GM21529 (cell line): ENCODE data around the gene HIF3A.

Experiments
- ATAC-seq: cut with Tn5 transposase; IDR thresholded peaks from one replicate; pipeline ENCODE4 v1.9.1; 2021; ENCODE audit not compliant: unreplicated experiment

HIF3A gene

DNA sequence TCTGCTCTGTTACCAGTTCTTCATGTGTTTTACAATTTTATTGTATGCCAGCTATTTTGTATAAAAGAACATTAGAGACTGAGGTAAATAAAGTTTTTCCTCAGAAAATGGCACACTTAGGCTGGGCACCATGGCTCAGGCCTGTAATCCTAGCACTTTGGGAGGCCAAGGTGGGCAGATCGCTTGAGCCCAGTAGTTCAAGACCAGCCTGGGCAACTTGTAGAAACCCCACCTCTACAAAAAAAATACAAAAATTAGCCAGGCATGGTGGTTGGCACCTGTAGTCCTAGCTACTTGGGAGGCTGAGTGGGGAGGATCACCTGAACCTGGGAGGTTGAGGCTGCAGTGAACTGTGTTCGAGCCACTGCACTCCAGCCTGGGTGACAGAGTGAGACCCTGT lies 84.5 kb downstream of the HIF3A start:
- ATAC-seq, result no peak

DNA sequence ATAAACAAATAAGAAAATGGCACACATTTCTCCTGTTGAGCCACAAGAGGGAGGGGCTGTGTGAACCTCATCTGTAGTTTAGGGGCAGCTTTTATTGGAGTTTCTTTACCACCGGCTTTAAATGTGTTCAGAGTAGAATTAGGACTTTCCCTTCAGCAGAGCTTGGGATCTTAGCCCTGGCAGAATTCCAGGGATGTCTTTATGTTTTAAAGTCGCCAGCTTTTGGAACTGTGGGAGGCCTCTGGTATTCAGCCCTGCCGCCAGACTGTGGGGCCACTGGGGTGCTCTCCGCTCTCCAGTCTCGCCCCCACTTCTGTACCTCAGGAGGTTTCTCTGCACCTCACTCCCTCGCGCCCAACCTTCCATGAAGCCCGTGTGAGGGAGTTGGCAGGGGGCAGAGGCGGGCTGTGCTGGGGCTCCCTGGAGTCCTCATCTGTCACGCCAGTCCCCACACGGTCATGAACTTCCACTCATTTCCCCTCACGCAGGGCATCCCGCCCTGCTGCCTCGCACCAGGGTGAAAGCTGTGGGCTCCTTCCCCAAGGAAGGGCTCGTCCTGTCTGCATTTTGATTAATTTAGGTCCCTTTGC lies 85.0 kb downstream of the HIF3A start:
- no peak for ATAC-seq

DNA sequence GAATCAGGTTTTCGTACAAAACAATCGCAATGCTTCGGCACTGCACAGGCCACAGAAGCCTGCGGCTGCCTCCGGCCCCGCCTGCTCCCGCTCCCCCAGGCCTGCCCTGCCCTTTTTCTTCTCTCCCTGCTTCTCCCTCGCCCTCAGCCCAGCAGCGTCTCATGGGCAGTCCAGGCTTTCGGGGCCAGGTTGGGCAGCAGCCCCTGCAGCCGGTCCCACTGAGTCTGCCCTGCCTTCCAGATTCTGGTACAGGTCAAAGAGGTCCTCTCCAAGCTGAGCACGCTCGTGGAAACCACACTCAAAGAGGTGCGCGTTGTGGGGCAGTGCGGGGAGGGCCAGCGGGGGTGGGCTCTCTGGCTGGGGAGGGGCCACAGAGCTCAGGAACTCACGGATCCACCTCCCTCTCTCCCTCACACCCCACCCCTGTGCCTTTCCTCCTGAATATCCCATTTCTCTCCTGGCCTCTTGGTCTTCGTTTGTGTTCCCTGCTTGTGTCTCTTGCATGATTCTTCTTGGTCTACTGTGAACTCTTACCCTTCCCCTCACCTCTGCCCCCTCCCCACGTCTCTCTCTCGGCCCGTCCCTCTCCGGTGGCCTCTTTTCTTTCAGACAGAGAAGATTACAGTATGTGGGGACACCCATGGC lies 86.5 kb downstream of the HIF3A start:
- ATAC-seq, result no peak

DNA sequence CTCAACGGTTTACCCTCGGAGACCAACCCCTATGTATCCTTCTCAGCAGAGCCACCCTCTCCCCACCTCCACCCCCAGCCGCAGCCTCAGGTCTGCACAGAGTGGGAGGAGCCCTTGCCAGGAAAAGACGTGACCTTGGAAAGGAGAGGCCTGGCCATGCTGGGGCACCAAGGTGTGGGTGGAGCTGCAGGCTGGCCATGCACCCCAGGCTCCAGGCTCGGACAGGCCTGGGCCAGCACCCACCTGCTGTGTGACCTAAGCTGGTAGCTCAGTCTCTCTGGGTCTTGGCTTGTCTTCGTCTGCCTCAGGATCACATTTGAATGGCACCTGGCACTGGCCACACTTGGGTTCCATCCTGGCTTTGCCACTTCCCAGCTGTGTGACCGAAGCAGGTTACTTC lies 87.0 kb downstream of the HIF3A start:
- ATAC-seq, result no peak

DNA sequence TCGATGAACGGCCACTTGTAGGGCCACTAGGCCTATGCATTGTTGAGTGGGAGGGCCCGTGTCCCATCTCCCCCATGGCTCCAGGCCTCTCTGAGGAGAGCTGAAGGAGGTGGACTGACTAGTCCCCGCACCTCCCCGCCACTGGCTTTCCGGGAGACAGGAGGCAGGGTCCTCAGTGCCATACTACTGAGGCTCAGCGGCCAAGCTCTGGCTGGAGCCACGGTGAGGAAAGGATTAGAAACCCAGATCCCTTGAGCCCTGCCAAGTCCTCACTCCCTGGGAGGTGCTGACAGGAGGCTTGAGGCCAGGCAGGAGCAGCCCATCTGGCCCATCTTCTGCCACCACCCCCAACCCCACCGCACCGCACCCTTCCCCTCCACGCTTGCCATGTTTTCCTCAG lies 87.6 kb downstream of the HIF3A start:
- ATAC-seq, result no peak

DNA sequence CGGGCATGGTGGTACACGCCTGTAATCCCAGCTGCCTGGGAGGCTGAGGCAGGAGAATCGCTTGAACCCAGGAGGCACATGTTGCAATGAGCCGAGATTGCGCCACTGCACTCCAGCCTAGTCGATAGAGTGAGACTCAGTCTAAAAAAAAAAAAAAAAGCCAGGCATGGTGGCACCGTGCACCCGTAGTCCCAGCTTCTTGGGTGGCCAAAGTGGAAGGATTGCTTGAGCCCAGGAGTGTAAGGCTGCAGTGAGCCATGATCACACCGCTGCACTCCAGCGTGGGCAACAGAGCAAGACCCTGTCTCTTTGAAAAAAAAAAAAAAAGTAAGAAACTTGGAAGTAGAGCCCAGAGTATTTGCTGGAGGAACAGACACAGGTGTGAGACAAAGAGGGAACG lies 88.8 kb downstream of the HIF3A start:
- ATAC-seq, result no peak

DNA sequence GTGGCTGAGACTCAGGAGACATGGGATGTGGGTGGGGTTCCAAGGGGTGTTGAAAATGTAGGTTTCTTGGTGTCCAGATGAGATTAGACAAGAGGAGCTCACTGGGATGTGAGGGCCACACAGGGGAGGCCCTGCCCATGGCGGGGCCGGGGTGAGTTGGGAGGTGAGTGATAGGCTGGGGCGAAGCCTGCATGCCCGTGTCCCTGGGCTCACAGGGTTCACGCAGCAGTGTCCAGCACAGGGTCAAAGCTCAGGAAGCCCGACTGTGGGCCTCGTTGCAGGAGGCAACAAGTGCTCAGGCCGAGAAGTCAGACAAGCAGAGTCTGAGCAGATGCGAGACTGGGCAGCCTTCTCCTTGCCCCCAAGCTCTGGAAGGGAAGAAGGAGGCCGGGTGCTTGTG lies 89.3 kb downstream of the HIF3A start:
- no peak for ATAC-seq

DNA sequence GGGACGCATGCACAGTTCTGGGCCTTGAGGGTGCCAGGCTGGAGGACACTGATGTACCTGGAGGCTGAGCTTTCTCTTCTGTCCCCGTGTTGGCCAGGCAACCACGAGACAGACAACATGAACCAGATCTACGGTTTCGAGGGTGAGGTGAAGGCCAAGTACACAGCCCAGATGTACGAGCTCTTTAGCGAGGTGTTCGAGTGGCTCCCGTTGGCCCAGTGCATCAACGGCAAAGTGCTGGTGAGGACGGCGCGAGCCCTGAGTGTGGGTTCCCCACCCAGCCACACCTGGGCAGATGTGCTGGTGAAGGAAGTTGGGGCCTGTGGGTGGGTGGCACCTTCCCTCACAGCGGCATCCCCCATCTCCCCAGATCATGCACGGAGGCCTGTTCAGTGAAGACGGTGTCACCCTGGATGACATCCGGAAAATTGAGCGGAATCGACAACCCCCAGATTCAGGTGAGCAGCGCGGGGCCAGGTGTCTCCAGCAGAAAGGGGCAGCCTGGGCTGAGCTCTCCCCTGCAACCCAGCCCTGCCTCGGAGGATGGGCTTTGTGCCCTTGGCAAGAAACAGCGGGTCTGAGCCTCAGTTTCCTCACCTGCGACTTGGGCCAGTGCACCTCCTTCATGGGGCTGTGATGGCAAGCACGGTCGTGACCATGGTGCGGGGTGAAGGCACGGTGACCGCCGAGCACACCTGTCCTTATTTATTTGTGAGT lies 90.3 kb downstream of the HIF3A start:
- no peak for ATAC-seq

DNA sequence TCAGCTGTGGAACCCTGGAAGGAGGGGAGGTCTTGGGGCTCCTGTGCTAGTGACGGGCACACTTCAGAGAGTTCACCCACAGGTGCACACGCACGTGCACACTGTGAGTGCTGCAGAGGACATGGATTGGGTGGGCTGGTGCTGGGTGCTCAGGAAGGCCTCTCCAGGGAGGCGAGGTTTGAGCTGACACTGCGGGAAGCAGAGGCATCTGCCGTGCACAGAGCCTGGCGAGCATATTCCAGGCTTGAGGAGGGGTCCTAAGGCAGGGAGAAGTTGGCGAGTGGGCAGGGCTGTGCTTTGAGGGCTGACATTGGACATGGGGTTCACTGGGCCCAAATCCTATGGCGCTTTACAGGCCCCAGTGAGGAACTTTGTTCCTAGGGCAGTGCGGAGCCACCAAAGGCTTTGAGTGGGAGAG lies 90.9 kb downstream of the HIF3A start:
- no peak for ATAC-seq

DNA sequence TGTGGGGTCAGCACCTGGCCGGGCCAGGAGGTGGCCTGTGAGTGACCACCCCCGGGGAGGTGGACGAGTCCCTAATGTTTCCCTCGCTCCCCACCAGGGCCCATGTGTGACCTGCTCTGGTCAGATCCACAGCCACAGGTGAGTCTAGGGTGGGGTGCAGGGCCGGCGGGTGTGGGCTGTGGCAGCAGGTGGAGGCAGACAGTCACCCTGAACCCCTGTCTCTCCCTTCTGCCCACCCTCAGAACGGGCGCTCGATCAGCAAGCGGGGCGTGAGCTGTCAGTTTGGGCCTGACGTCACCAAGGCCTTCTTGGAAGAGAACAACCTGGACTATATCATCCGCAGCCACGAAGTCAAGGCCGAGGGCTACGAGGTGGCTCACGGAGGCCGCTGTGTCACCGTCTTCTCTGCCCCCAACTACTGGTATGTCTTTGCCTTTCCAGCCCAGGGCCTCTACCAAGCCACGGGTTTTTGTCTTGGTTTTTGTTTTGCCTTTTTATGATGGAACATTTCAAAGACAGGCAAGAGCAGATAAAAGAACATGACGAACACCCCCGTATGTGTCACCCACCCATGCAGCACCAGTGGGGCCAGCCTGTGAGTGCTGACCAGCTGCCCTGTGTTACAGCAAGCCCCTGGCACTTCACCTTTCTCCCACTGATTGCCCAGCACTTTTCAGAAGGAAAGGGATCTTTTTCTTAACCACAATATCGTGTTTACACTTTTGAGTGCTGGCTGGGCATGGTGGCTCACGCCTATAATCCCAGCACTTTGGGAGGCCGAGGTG lies 91.7 kb downstream of the HIF3A start:
- no peak for ATAC-seq

DNA sequence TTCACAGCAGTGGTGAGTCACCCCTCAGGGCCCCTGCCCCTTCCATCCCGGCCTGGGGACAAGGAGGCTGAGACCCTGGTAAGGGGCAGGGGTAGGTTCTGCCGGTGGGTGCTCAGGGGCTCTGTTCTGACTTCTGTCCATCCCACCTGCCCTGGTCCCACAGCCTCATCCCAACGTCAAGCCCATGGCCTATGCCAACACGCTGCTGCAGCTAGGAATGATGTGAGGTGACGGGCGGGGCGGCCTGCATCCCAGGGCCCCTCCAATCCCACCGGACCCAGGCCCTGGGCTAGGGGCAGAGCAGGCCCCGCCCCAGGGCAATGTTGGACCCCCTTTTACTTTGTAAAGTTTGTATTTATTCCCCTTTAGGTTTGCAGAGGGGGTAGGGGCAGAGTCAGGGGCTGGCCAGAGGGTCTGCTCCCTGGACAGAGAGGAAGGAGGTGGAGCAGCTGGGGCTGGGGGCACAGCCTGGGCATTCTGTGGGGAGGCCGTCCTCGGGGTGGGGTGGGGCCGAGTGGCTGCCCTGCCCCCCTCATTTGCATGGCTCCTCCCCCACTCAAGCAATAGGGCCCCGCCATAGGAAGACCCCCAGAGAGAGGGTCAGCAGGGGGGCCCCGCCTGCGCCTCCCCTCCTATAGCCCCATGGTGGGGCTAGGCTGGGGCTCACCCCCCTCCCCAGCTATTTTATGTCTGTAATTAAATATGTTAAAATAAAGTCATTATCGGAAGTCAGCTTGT lies 93.4 kb downstream of the HIF3A start:
- ATAC-seq, result no peak

DNA sequence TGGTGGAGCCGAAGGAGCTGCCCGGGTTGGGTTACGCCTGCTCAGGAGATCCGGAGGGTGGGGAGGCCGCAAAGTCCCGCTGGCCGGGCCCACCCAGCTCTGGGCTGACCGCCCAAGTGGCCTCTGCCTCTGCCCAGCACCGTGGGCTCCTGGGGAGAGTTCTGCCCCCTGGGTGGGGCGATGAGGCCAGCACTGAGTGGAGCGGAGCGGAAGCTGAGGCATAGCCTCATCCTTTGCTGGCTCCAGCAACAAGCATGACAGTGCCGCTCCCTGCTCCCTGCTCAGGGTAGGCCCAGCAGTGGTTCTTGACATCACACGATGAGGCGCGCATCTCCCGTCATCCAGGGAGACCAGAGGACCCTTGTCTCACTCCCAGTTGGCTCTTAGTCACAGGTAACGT lies 94.0 kb downstream of the HIF3A start:
- ATAC-seq, result no peak

DNA sequence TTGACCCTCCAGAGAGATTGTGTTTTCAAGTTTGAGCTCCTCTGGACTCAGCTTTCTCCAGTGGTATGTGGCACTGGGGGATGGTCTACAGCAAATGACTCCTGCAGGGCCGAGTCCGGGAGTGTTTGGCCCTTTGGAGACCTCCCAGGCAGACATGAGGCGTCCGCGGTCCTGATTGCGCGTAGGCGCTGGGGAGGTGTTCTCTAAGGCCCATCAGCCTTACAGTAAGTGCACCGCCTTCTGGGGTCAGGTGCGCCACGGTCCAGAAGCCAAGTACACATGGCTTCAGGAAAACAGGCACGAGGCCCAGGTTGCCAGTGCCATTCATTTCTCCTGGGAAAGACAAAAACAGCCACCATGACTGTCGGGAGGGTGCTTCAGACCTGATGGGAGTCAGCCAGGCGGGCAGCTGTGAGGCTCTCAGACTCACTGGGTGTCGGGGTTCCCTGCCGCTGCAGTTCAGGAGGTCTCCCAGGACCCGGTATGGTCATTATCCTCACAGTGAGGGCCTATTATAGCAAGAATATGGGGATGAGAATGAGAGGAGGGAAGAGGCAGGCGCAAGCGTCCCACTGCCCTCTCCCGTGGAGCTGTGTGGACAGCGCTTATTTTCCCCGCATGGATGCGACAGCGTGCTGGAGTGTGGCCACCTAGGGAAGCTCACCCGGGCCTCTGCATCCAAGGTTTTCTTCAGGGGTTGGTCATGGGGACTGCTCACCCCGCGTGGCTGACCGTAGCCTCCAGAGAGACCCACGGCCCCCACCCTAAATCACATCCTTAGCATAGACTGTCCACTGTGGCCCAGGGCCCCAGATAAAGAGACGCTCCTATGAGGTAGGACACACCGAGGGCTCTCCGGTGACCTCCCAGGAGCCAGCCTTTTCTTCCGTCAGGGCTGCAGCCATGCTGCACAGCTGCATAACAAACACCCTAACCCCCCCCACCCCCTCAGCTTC lies 94.7 kb downstream of the HIF3A start:
- no peak for ATAC-seq

DNA sequence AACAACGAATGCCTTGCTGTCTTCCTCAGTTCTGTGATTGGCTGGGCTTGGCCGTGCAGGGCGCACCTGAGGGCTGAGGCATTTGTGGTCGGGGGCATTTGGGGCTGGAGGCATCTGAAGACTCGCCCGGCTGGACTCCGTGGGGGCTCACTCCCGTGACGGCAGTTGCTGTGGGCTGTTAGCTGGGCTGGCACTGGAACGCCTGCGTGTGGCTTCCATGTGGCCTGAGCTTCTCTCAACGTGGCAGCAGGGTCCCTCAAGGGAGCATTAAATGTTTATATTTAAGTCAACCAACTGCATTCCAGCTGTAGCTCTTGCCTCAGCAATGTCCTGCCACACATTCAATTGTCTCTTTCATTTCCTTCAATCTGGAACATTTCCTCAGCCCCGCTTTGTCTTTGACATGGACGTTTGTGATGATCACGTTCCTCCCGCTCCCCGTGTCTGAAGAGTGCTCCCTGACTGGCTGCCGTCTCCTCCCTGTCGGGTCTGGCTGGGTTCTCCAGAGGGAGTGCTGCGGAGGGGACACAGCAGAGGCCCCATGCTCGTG lies 95.5 kb downstream of the HIF3A start:
- no peak for ATAC-seq

DNA sequence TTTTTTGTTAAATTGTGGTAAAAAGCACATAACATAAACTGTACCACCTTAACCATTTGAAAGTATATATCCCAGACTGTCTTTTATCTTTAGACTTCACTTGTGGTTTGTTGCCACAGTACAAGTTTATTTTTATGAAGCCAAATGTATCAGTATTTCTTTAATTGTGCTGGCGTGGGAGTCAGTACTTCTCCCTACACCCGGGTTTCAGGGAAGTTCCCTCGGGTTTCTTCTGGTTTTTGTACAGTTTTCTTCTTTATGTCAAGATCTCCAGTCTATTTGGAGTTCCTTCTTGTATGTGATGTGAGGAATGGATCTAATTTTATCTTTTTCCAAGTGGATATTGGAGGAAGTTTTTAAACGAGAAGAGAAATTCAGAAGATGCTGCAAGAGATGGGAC lies 96.0 kb downstream of the HIF3A start:
- ATAC-seq, result no peak
